ENCODE measurements around the gene RPS2.

RPS2 gene

GRCh38 chr16:1980770-1981087 is 16.1 kb upstream of the RPS2 start:
- DNase-seq, result no peak

- no peak for DNase-seq
These were observed 15.6 kb upstream of the RPS2 start for GRCh38 chr16:1980030-1980769.

DNA sequence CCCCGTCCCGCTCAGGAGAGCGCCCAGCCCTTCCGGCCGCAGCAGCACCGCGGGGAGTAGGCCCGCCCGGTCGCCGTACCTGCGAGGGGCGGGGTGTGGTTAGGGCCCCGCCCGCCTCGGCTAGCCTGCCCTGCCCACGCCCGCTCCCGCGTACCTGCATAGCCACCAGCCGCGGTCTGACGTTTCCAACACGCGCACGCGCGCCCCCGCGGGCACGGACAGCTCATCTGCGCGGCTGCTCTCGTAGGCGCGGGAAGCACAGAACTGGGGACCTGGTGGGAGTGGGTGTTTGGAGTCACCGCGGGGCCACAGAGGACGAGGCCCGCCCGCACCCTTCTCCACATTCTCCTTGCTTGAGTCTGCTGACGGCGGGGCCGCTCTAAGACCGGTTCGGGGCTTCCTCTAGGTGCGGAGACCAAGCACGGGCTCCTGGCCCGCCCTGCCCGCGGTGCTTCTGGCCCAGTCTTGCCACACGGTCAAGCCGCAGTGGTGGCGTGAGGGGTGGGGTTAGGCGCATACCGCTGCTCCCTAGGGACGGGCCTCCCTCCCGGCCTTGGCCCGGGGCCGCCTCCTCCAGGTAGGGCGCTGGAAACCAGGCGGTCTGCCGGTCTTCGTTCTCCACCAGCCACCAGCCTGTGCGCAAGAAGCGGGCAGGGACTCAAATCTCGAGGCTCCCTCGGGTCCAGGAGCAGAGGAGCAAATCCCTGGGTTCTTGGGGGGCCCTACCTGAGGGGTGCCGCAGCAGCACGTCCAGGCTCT is 14.8 kb upstream of the RPS2 start:
- DNase-seq, result peak; percentile 8

DNA sequence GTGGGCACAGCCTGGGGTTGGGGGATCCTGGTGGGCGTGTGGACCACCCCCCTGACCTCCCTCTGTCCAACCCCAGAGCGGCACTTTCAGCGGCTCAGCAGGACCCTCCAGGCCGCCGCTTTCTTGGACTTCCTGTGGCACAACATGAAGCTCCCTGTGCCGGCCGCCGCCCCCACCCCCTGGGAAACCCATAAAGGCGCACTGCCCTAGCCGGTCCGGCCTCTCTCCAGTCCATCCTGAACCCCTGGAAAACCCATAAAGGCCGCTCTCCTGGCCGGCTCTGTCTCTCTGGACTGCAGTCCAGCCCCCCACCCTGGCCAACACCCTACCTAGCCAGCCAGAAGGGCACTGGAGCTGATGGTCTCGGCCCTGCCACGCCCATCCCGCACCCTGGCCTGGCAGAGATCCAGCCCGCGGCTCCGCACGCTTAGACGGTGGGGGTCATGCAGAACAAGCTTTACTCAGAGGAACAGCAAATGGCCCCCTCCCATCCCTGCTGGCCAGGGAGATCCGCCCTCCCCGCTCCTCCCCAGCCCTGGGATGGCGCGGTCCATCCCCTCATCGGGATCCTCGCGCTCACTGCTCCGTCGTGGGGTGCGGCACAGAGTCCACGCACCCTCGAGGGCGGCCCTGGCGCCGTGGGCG is 14.0 kb upstream of the RPS2 start:
- no peak for DNase-seq

DNA sequence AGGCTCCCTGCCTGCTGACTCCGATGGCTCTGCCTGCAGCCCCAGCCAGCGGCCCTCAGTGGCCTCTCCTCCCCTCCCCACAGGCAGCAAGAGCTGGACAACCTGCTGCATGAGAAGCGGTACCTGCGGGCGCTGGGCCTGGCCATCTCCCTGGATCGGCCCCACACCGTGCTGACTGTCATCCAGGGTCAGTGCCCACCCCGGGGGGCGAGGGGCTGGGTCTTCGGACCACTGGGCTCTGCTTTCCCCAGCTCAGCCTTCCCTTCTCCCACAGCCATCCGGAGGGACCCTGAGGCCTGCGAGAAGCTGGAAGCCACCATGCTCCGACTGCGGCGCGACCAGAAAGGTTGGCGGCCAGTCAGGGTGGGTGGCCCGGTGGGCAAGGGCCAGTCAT is 13.2 kb upstream of the RPS2 start:
- DNase-seq, result no peak

- no peak for DNase-seq
These were observed 12.6 kb upstream of the RPS2 start for GRCh38 chr16:1976951-1977874.

- DNase-seq, result no peak
These were observed 11.5 kb upstream of the RPS2 start for GRCh38 chr16:1976216-1976520.

DNA sequence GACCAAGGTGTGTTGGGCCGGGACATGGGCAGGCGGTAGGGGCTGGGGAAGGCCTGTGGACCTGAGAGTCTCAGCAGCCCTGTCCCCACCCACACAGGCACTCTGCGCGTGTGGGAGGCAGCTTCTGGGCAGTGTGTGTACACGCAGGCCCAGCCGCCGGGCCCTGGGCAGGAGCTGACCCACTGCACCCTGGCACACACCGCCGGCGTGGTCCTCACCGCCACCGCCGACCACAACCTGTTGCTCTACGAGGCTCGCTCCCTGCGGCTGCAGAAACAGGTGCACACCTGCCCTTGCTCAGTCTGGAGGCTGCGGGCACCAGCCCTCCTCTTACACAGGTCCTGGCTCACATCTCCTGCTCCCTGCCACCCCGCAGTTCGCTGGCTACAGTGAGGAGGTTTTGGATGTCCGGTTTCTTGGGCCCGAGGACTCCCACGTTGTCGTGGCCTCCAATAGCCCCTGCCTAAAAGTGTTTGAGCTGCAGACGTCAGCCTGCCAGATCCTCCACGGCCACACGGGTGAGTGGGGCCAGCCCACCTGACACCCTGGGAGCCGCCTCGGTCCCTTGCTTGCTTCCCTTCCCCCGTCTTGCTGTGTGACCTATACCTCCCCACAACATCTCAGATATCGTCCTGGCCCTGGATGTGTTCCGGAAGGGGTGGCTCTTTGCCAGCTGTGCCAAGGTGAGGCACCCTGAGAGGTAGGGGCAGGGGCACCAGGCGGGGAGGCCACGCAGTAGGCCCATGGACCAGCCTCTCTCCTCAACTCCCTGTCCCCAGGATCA is 11.0 kb upstream of the RPS2 start:
- no peak for DNase-seq

DNA sequence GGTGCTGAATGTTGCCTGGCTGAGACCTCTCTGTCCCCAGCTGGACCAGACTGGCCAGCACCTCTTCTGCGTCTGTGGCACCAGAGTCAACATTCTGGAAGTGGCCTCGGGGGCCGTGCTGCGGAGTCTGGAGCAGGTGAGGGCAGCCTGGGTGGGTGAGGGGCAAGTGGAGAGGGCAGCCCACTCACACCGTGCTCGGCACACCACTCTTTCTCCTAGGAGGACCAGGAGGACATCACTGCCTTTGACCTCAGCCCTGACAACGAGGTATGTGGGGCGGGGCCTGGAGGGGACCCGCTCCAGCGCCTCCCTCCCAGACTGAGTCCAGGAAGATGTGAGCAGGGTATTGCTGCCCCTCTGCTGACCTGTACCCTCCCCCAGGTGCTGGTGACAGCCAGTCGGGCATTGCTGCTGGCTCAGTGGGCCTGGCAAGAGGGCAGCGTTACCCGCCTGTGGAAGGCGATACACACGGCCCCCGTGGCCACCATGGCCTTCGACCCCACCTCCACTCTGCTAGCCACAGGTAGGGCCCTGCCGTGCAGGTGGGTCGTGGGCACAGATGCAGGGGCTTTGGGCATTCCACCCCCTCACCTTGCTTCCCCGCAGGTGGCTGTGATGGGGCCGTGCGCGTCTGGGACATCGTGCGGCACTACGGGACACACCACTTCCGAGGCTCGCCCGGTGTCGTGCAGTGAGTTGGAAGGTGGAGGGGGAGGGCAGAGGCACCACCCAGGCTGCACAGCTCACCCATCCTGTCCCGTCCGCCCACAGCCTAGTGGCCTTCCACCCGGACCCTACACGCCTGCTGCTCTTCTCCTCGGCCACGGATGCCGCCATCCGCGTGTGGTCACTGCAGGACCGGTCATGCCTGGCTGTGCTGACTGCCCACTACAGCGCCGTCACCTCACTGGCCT is 9.8 kb upstream of the RPS2 start:
- DNase-seq, result no peak

- no peak for DNase-seq
These were observed 9.0 kb upstream of the RPS2 start for GRCh38 chr16:1973461-1974156.

DNA sequence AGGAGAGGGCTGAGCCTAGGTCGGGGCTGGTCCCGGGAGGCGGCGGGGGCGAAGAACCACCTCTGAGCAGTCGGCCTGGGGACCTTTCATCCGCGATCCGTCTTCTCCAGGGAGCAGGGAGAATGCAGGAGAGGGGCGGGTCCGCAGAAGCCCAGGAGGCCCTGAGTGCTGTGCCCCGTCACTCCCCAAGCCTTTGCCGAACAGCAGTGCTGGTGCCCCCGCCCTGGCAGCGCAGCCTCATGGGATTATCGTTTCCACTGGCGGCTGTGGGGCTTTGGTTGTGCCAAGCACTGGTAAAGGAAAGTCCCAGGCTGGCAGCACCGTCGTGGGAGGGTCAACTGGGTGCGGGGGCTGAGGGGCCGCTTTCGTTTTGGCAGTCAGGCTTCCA is 7.9 kb upstream of the RPS2 start:
- no peak for DNase-seq

- peak; percentile 33 for DNase-seq
These were observed 7.3 kb upstream of the RPS2 start, which contains the start of gene TBL3 for GRCh38 chr16:1971796-1972489. TBL3 (plus strand) TSS chr16:1972053; CDS start chr16:1972165, 112 bp downstream.

GRCh38 chr16:1968146-1968953 is 3.7 kb upstream of the RPS2 start:
- DNase-seq, result no peak

DNA sequence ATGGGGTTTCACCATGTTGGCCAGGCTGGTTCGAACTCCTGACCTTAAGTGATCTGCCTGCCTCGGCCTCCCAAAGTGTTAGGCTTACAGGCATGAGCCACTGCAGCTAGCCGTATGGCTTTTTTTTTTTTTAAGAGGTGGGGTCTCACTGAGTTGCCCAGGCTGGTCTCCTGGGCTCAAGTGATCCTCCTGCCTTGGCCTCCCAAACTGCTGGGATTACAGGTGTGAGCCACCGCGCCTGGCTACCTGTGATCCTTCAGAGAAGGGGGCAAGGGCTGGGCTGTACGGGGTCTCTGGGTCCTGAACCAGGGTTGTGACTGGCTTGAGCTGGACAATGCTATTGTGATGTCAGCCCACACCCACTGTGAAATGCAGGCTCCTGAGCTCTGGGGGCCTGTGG is 1.8 kb upstream of the RPS2 start, which contains the start of gene RNF151:
RNF151 (plus strand) TSS at position 397 of the 400 bp plus-strand sequence. CDS start 26 bp downstream, outside the sequence.
- DNase-seq, result no peak

DNA sequence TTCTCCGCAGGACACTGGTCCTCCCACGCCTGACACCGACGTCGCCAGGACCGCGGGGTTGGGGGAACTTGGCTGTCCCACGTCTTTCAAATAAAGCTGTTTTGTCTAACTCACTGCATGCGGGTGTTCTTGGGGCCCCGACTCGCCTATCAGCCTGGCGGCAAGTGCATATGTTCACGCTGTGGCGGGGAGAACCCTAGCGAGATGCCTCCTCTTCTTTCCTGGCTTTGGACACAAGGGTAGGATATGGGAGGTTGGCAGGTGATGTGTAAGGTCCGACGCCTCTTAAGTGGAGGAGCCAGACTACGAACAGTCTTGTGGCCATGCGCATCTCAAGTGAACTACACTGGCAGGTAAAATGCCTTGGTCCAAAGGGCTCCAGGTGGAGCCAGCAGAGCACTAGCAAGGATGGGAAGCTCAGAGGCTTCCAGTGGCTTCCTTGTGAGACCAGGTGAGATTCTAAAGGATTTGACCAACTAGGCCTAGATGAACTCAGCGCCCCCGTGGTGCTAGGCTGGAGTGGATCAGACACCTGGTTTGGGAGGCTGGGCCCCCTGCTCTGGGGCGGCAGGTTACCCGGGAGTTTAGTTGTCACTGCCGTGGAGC is 873 bp upstream of the RPS2 start:
- DNase-seq, result no peak

- no peak for DNase-seq
These were observed 670 bp downstream of the RPS2 start for GRCh38 chr16:1963806-1964505.

All from NCI-H1048 (cell line).